ENCODE results near the gene FGF18. TPM values are rescaled to one million over a fixed set of nuclear protein-coding genes. Genes with fewer than 3 reads are reported as not detected.

Gene FGF18
- total and polyA plus RNA-seq, 2 donors (not counting 3 experiments of a cell fraction or from before 2014, with no cell fraction given), result 0.04 to 0.27 TPM

DNA sequence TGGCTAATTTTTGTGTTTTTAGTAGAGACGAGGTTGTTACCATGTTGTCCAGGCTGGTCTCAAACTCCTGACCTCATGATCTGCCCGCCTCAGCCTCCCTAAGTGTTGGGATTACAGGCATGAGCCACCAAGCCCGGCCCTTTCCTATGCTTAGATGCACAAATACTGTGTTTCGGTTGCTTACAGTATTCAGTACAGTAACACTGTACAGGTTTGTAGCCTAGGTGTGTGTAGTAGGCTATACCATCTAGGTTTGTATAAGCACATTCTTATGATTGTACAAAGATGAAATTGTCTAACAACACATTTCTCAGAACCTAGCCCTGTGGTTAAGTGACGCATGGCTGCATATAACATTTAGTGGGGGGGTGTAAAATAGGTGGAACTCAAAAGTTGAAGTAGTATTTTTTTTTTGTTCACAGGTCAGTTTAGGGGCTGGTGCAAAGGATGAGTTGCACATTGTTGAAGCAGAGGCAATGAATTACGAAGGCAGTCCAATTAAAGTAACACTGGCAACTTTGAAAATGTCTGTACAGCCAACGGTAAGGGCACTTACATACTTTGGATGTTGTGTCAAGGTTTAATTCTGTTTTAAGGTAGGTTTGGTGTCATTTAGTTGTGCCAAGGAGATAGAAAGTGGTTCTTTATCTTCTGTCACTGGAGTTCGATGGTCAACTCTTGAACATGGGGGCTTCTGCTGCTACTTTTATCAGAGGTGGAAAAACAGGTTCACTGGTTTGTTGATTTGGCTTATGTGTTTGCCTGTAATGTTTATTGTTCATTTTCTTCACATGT is 28.4 kb upstream of the FGF18 start:
- Histone ChIP-seq H2AFZ (ENCODE audit: low read depth, low read length) (no peak overlapping the region), H3K27ac (ENCODE audit: insufficient read depth, low read depth, low read length) (no peak overlapping the region), H3K9me3 (replicated peaks; ENCODE audit: control insufficient read depth, insufficient read depth, low read length) (no peaks in the 10 kb centered on the region), H3K4me2 (ENCODE audit: insufficient read depth, low read length) (peak overlapping the region; percentile 99), H3K9ac (replicated peaks; ENCODE audit: extremely low read depth, insufficient read depth, low read length) (no peak overlapping the region), H4K20me1 (replicated peaks; ENCODE audit: control insufficient read depth, extremely low read depth, insufficient read depth, low read length) (peaks cover 36% of the 10 kb centered on the region), H3K79me2 (ENCODE audit: control insufficient read depth, insufficient read depth, low read length) (peaks cover 84% of the 10 kb centered on the region), H3K27me3 (ENCODE audit: control insufficient read depth in 2 of 2, insufficient read depth in 2 of 2, low read length in 2 of 2) (no peaks in the 10 kb centered on the region), H3K36me3 (ENCODE audit: control insufficient read depth in 2 of 2, extremely low read depth in 1 of 2, insufficient read depth in 2 of 2, low read length in 2 of 2) (peaks cover 18 to 32% of the 10 kb centered on the region in 2 experiments), H3K4me1 (ENCODE audit: control insufficient read depth, extremely low read depth, insufficient read depth, low read length) (peaks cover 28% of the 10 kb centered on the region), H3K4me3 (replicated peaks in 1 of 3; ENCODE audit: insufficient read depth in 1 of 3, low read depth in 1 of 3, low read length in 3 of 3) (peak overlapping the region in 1 of 3 experiments; percentile 88), H3K9me1 (replicated peaks; ENCODE audit: control insufficient read depth, extremely low read depth, insufficient read depth, low read length) (no peaks in the 10 kb centered on the region)
- TF ChIP-seq MAX (IDR thresholded peaks at IDR 0.05; ENCODE audit: insufficient read depth, insufficient read length) (no peak), POLR2AphosphoS5 (IDR thresholded peaks at IDR 0.05; ENCODE audit: insufficient read depth, low read depth, low read length) (no peak), JUN (IDR thresholded peaks at IDR 0.05; ENCODE audit: borderline replicate concordance, insufficient read depth, insufficient read length, low read depth) (no peak), FOS (IDR thresholded peaks at IDR 0.05; ENCODE audit: borderline replicate concordance, insufficient read depth, low read length) (no peak), MYC (IDR thresholded peaks at IDR 0.05; ENCODE audit: low read depth, low read length) (no peak), EZH2 (IDR thresholded peaks at IDR 0.05; ENCODE audit: borderline replicate concordance, low read depth, low read length, severe bottlenecking) (no peak), CTCF (IDR thresholded peaks at IDR 0.05; ENCODE audit: extremely low read depth in 1 of 2, insufficient read depth in 1 of 2, low read depth in 1 of 2, low read length in 2 of 2) (no peak), GATA2 (IDR thresholded peaks at IDR 0.05; ENCODE audit: insufficient read depth, insufficient read length, low read depth, low read length) (no peak), POLR2A (IDR thresholded peaks at IDR 0.05; ENCODE audit: low read depth, low read length) (no peak)
- ChIA-PET CTCF (no interaction called here), POLR2A (no interaction called here)
- intact Hi-C loops (cut with micrococcal nuclease), result no loop called here
- no peak for FAIRE-seq
- no TSS peak for BruUV-seq (replicated peaks)
- no peak for DNase-seq (ENCODE audit: low read depth, low spot score)
- dilution Hi-C loops (cut with MboI; ENCODE audit: extremely low pct_ligation_motif_present, low sequenced_read_pairs), result no loop called here

Data from endothelial cell of umbilical vein (primary cell).